K562 (cell line): ENCODE measurements around the gene CBFA2T3. TPM values are rescaled to one million over a fixed set of nuclear protein-coding genes. Genes with fewer than 3 reads are reported as not detected.

Experiments
- ATAC-seq: fragments of 200-7000 bp; cut with Tn5 transposase; 3 replicates; pipeline ENCODE4 v1.9.1; 2020; ENCODE audit warnings: moderate library complexity
- BruUV-seq: library from RNA; stranded (reverse); fragments of 400-500 nt; replicated peaks from 2 replicates; lab custom pipeline; 2021; lab: Mats Ljungman, UMichigan
- CTCF ChIA-PET: fragments of 300-600 bp; formaldehyde crosslinking; extraction: SDS; loops from one replicate; lab custom pipeline; 2021; ENCODE audit warnings: low intra/inter-chr PET ratio; lab: Yijun Ruan, JAX
- POLR2A ChIA-PET: fragments of 300-600, 350-650 bp; sonication (Branson Sonifier 250); formaldehyde crosslinking; extraction: SDS; loops from one replicate; lab custom pipeline; 2021; ENCODE audit warnings: antibody characterized with exemption, inconsistent platforms; lab: Yijun Ruan, JAX
- DNase-seq, 4 experiments: peaks; one replicate each; pipeline versions ENCODE4 v3.0.0 to v3.0.0-alpha.2; 2011 to 2018; ENCODE audit warnings: low spot score in 3 of 4, mixed read lengths in 3 of 4; ENCODE audit errors: extremely low read depth in 1 of 4
- FAIRE-seq: peaks from 2 replicates; lab custom pipeline; 2011; peaks lifted over from hg19 to GRCh38; lab: Jason Lieb, UNC
- H2AFZ ChIP-seq: 2 replicates; pipeline ENCODE4 v1.6.0; 2011; ENCODE audit warnings: low read depth, low read length, control low read depth, inconsistent platforms
- H3K27ac ChIP-seq: fragments of 200-600 bp; 3 replicates; pipeline ENCODE4 v1.8.0; 2011; ENCODE audit warnings: low read depth, mild to moderate bottlenecking, control low read depth, inconsistent platforms, low read length, moderate library complexity, mixed read lengths; ENCODE audit errors: extremely low read depth
- H3K27me3 ChIP-seq, 2 experiments: fragments of 300-600 bp in 1 of 2; 2 replicates in 1 of 2; 3 replicates in 1 of 2; pipeline versions ENCODE4 v1.6.0 to v1.8.0; 2011; ENCODE audit warnings: inconsistent platforms in 2 of 2, low read length in 2 of 2, mild to moderate bottlenecking in 1 of 2, mixed read lengths in 1 of 2, moderate library complexity in 1 of 2; ENCODE audit not compliant: control insufficient read depth in 2 of 2, insufficient read depth in 2 of 2
- H3K36me3 ChIP-seq: fragments of 300-600 bp; 3 replicates; pipeline ENCODE4 v1.8.0; 2011; ENCODE audit warnings: mild to moderate bottlenecking, low read length, inconsistent platforms; ENCODE audit not compliant: control insufficient read depth, insufficient read depth
- H3K4me1 ChIP-seq, 2 experiments: fragments of 200-600 bp in 1 of 2; replicated peaks in 1 of 2; 2 replicates in 1 of 2; 3 replicates in 1 of 2; pipeline versions ENCODE4 v1.5.1 to v1.8.0; 2011; ENCODE audit warnings: inconsistent platforms in 2 of 2, low read length in 2 of 2, mild to moderate bottlenecking in 1 of 2, mixed read lengths in 1 of 2, moderate library complexity in 1 of 2; ENCODE audit not compliant: control insufficient read depth in 2 of 2, insufficient read depth in 2 of 2
- H3K4me2 ChIP-seq: 2 replicates; pipeline ENCODE4 v1.6.1; 2011; ENCODE audit warnings: low read length, control low read depth, inconsistent platforms, mixed read lengths; ENCODE audit not compliant: insufficient read depth
- H3K4me3 ChIP-seq: fragments of 200-600 bp; sonication (generic), shearing (Covaris generic); 2 replicates; pipeline ENCODE4 v1.5.1; 2016; ENCODE audit warnings: control low read depth, inconsistent platforms
- H3K79me2 ChIP-seq: fragments of 200-600 bp; 3 replicates; pipeline ENCODE4 v1.8.0; 2011; ENCODE audit warnings: low read length, inconsistent platforms; ENCODE audit not compliant: control insufficient read depth, insufficient read depth
- H3K9ac ChIP-seq, 2 experiments: 2 replicates each; pipeline versions ENCODE4 v1.6.0 to v1.6.1; 2011; ENCODE audit warnings: low read depth in 2 of 2, low read length in 2 of 2, control low read depth in 1 of 2, inconsistent platforms in 1 of 2, mild to moderate bottlenecking in 1 of 2, mixed read lengths in 1 of 2; ENCODE audit not compliant: insufficient read depth in 1 of 2
- H3K9me1 ChIP-seq: one replicate; pipeline ENCODE4 v1.6.0; 2011; ENCODE audit warnings: inconsistent platforms, mild to moderate bottlenecking, low read length, moderate library complexity; ENCODE audit not compliant: control insufficient read depth, insufficient read depth
- H3K9me3 ChIP-seq: replicated peaks from 2 replicates; pipeline ENCODE4 v1.5.1; 2011; ENCODE audit warnings: low read depth, low read length, inconsistent platforms; ENCODE audit not compliant: control insufficient read depth, insufficient read depth
- H4K20me1 ChIP-seq: replicated peaks from 2 replicates; pipeline ENCODE4 v1.6.1; 2011; ENCODE audit warnings: low read length, inconsistent platforms, mixed read lengths; ENCODE audit not compliant: control insufficient read depth, insufficient read depth
- ARID1B ChIP-seq: fragments of 450-650 bp; IDR thresholded peaks from 2 replicates; pipeline ENCODE4 v1.6.1; 2016; ENCODE audit warnings: antibody characterized with exemption, mild to moderate bottlenecking, inconsistent platforms
- CREB3 ChIP-seq: fragments of 450-650 bp; conservative IDR thresholded peaks from 2 replicates; pipeline ENCODE4 v1.6.1; 2016; ENCODE audit warnings: missing genetic modification characterization, low read depth, mild to moderate bottlenecking, missing compliant biosample characterization, moderate library complexity
- E2F3 ChIP-seq: fragments of 250-450 bp; sonication (Bioruptor Pico); IDR thresholded peaks from 2 replicates; pipeline ENCODE4 v1.4.0; 2020; ENCODE audit warnings: mild to moderate bottlenecking
- ETV1 ChIP-seq: fragments of 450-650 bp; conservative IDR thresholded peaks from 2 replicates; pipeline ENCODE4 v1.6.1; 2016; ENCODE audit warnings: missing genetic modification characterization, control low read depth, low read depth, missing compliant biosample characterization
- FIP1L1 ChIP-seq: fragments of 200-400 bp; formaldehyde crosslinking; IDR thresholded peaks from 2 replicates; pipeline ENCODE4 v1.6.1; 2018; ENCODE audit warnings: mild to moderate bottlenecking, low read depth, low read length; ENCODE audit not compliant: poor library complexity, severe bottlenecking
- FOXJ2 ChIP-seq: fragments of 200-800 bp; sonication (Bioruptor generic); IDR thresholded peaks from 2 replicates; pipeline ENCODE4 v1.6.1; 2016; ENCODE audit warnings: missing genetic modification characterization, missing compliant biosample characterization
- SMAD1 ChIP-seq: fragments of 150-350 bp; IDR thresholded peaks from 2 replicates; pipeline ENCODE4 v1.6.1; 2014; ENCODE audit warnings: low read length, low read depth; ENCODE audit not compliant: partially characterized antibody
- SMARCC2 ChIP-seq: fragments of 450-650 bp; IDR thresholded peaks from 2 replicates; pipeline ENCODE4 v1.6.1; 2017; ENCODE audit warnings: antibody characterized with exemption, moderate library complexity, mild to moderate bottlenecking, low read depth
- TBP ChIP-seq: optimal IDR thresholded peaks from 2 replicates; pipeline ENCODE3; 2011; ENCODE audit warnings: low read depth, low read length, improper control_type of control experiment
- TRIM28 ChIP-seq: fragments of 450-650 bp; IDR thresholded peaks from 2 replicates; pipeline ENCODE4 v1.6.1; 2017
- ZFX ChIP-seq: sonication (generic); formaldehyde crosslinking; IDR thresholded peaks from 2 replicates; pipeline ENCODE4 v1.8.0; 2022; ENCODE audit warnings: mild to moderate bottlenecking, missing genetic modification reagents, moderate library complexity
- ZMIZ1 ChIP-seq, 2 experiments: fragments of 150-350 bp in 1 of 2; IDR thresholded peaks; 2 replicates each; pipeline ENCODE4 v1.6.1; 2012 to 2016; ENCODE audit warnings: low read depth in 2 of 2, low read length in 2 of 2, mild to moderate bottlenecking in 1 of 2, moderate library complexity in 1 of 2
- ZNF707 ChIP-seq: fragments of 250-450 bp; sonication (Bioruptor Pico); conservative IDR thresholded peaks from 2 replicates; pipeline ENCODE4 v1.8.0; 2022; ENCODE audit warnings: inconsistent platforms, mild to moderate bottlenecking, moderate library complexity
- ZNF778 ChIP-seq: fragments of 450-650 bp; formaldehyde crosslinking; IDR thresholded peaks from 2 replicates; pipeline ENCODE4 v1.4.0; 2020; ENCODE audit warnings: mild to moderate bottlenecking, moderate library complexity
- WGBS: fragments of 100-300 bp; shearing (Covaris generic); methylation state at CpG from one replicate; pipeline ENCODE4 v1.1.6; 2016; ENCODE audit warnings: low coverage, mixed read lengths; ENCODE audit not compliant: insufficient coverage; ENCODE audit errors: missing lambda C conversion rate; 5-methylcytosine and 5-hydroxymethylcytosine counted together
- in situ Hi-C: fragments of 300-500 bp; cut with MboI; formaldehyde crosslinking; loops from 4 replicates; pipeline ENCODE4 v1.15.0; 2018; ENCODE audit warnings: inconsistent platforms, mixed read lengths
- intact Hi-C: fragments of 100-400 bp; cut with micrococcal nuclease; formaldehyde crosslinking; loops from 2 replicates; pipeline ENCODE4 v1.14.2; 2022
- polyA plus RNA-seq, 8 experiments: library from polyadenylated mRNA; depleted of rRNA in 4 of 8; stranded (reverse) in 5 of 8; unstranded in 3 of 8; fragments of >200 nt; fragmentation: Nextera tagmentation in 2 of 8; fragmentation: Illumina TruSeq in 1 of 8; extraction: Ambion mirVana in 2 of 8; extraction: Trizol in 1 of 8; gene quantifications; 2 replicates each; pipeline versions ENCODE4 v1.2.1 to v1.2.3, GENCODE V29; 2011 to 2014; ENCODE audit warnings: inconsistent platforms in 1 of 8, missing spikeins in 1 of 8
- total RNA-seq, 7 experiments: library from RNA; depleted of rRNA in 6 of 7; stranded (reverse); fragments of >200 nt in 6 of 7; fragmentation: Illumina TruSeq in 2 of 7; extraction: Trizol in 2 of 7; gene quantifications; 2 replicates each; pipeline versions ENCODE4 v1.2.1 to v1.2.3, GENCODE V29; 2011 to 2021; ENCODE audit warnings: low replicate concordance in 1 of 7

CBFA2T3 gene
- total and polyA plus RNA-seq, 9 of the 15 experiments (the other 6 are each of a cell fraction or from before 2014, with no cell fraction given): 2.3 to 145 (median 6.7) TPM

- peak; percentile 14 for TF ChIP-seq FIP1L1
- TF ChIP-seq CREB3 (tag): 0 out of 2 replicates have a peak, but pooled peaks have one; percentile 40
- no peak for TF ChIP-seq TBP
- TF ChIP-seq FOXJ2 (tag): no peak
- 0 out of 2 replicates have a peak, but pooled peaks have one; percentile 10 for TF ChIP-seq ZFX (CRISPR knock-in tag)
- TF ChIP-seq, all 486 proteins: peak for 17
Observed at GRCh38 chr16:88871349-88871702, 105.7 kb downstream of the CBFA2T3 start (continued).

DNA sequence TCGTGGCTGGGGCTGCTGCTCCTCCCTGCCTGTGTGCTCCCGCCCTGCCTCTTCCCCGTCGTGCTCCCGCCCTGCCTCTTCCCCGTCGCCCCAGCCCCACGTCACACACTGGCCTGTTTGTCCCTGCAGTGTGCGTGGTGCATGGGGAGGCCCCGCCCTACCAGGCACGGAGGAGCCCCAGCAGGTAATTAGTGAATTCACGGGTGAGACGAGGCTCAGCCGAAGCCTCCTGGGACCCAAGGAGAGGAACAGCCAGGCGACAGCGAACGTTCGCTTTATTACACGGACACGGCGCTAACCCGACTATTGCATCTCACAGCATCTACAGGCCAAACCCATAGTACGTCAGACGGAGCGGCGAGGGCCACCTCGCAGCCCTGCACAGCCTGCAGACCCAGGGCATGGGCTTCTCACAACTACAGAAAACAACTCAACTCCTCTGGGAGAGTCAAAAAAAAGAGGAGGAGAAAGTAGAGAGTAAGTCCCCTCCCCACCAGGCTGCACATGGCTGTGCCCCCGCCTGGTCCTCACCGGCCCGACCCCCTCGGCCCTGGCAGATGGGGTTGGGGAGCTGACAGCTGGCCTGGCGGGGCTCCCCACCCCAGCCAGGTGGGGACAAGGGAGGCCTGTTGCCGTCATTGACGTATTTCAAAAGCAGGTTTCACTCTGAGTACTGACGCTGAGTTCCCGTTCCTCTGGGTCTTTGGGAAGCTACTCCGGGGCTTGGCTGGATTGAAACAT lies 106.2 kb downstream of the CBFA2T3 start:
- peak; percentile 71 for ATAC-seq
- Histone ChIP-seq H2AFZ (peak overlapping the region; percentile 82), H3K79me2 (no peaks in the 10 kb centered on the region), H3K27ac (peak overlapping the region; percentile 39; the same call in 2 of the 3 replicates), H3K9me1 (peaks cover 9% of the 10 kb centered on the region), H3K4me2 (peak overlapping the region; percentile 64), H3K9me3 (no peaks in the 10 kb centered on the region), H3K36me3 (peaks cover 19% of the 10 kb centered on the region; the same call in 1 of the 3 replicates), H3K27me3 (no peaks in the 10 kb centered on the region), H3K4me3 (no peak overlapping the region), H3K4me1 (peaks cover 14 to 72% of the 10 kb centered on the region in 2 experiments; a peak in 4 of 5 replicates), H4K20me1 (peaks cover 14% of the 10 kb centered on the region; the same call in 1 of the 2 replicates), H3K9ac (peak overlapping the region; percentile 45 to 57; a peak in 3 of 4 replicates)
- 25% methylated on average over 29 of the region's 37 CpGs for WGBS
- DNase-seq: peak; percentile 45 to 62 (median 57)
- BruUV-seq: no TSS peak
- in situ Hi-C loops: no loop called here
- intact Hi-C loops: no loop called here
- ChIA-PET POLR2A (interaction anchor here (0.6 to 1.7 kb wide), 3 partner anchors 13 to 59 kb away, joined by 3 to 10 read pairs (median 4); no protein-coding TSS in a partner anchor), CTCF (no interaction called here)
- no peak for FAIRE-seq
- TF ChIP-seq TRIM28: no peak
- TF ChIP-seq ARID1B: no peak
- no peak for TF ChIP-seq ETV1 (tag)
- TF ChIP-seq SMAD1: no peak
- no peak for TF ChIP-seq ZNF707 (CRISPR knock-in tag)
- TF ChIP-seq SMARCC2: no peak
- no peak for TF ChIP-seq E2F3
- TF ChIP-seq ZMIZ1 (IDR thresholded peaks at IDR 0.05; ENCODE audit: low read depth in 2 of 2, low read length in 2 of 2): no peak
- TF ChIP-seq ZNF778 (CRISPR knock-in tag): no peak
